NT2/D1 (cell line): ENCODE data around the gene PLEKHD1.

Experiments
- SUZ12 ChIP-seq: IDR thresholded peaks from 2 replicates; pipeline ENCODE4 v1.6.1; 2011; ENCODE audit not compliant: insufficient read length, insufficient read depth; ENCODE audit errors: extremely low read depth
- YY1 ChIP-seq: IDR thresholded peaks from 2 replicates; pipeline ENCODE4 v1.6.1; 2011; ENCODE audit not compliant: insufficient read length, insufficient read depth
- ZNF274 ChIP-seq: IDR thresholded peaks from 2 replicates; pipeline ENCODE4 v1.6.1; 2011; ENCODE audit warnings: mild to moderate bottlenecking, low read depth, low read length

GRCh38 chr14:69569859-69570258, 85.3 kb downstream of the PLEKHD1 start:
- no peak for TF ChIP-seq ZNF274
- TF ChIP-seq YY1, result no peak
- no peak for TF ChIP-seq SUZ12
